H1 (cell line): ENCODE measurements around the gene KDELR1. TPM values are rescaled to one million over a fixed set of nuclear protein-coding genes. Genes with fewer than 3 reads are reported as not detected.

Experiments
- ATF3 ChIP-seq: IDR thresholded peaks from 2 replicates; pipeline ENCODE4 v1.6.1; 2011; ENCODE audit warnings: low read depth, mild to moderate bottlenecking, low read length; ENCODE audit not compliant: insufficient read depth
- CHD2 ChIP-seq: IDR thresholded peaks from 2 replicates; pipeline ENCODE4 v1.6.1; 2012; ENCODE audit warnings: low read length, improper control_type of control experiment
- CTBP2 ChIP-seq: IDR thresholded peaks from 2 replicates; pipeline ENCODE4 v1.7.0; 2011; ENCODE audit warnings: borderline replicate concordance, mild to moderate bottlenecking, moderate library complexity, mixed read lengths, low read length; ENCODE audit not compliant: insufficient read depth, insufficient read length
- CTCF ChIP-seq, 3 experiments: IDR thresholded peaks; 1 replicate in 2 of 3; 2 replicates in 1 of 3; pipeline versions ENCODE4 v1.5.1 to v1.6.1; 2011; ENCODE audit warnings: low read length in 3 of 3, mild to moderate bottlenecking in 3 of 3, inconsistent platforms in 2 of 3, low read depth in 1 of 3, moderate library complexity in 1 of 3; ENCODE audit not compliant: insufficient read depth in 1 of 3; ENCODE audit errors: control extremely low read depth in 1 of 3
- E2F6 ChIP-seq: IDR thresholded peaks from 2 replicates; pipeline ENCODE4 v1.6.1; 2012; ENCODE audit warnings: inconsistent platforms
- EZH2 ChIP-seq: fragments of 200-600 bp; sonication (generic); IDR thresholded peaks from 2 replicates; pipeline ENCODE4 v1.7.1; 2012; ENCODE audit warnings: low read depth, mild to moderate bottlenecking, moderate library complexity, low read length, inconsistent platforms; ENCODE audit not compliant: severe bottlenecking
- KDM1A ChIP-seq: fragments of 200-600, 300-600 bp; sonication (generic); IDR thresholded peaks from 2 replicates; pipeline ENCODE4 v1.7.1; 2016; ENCODE audit warnings: mild to moderate bottlenecking, low read length, borderline replicate concordance
- KDM4A ChIP-seq: IDR thresholded peaks from one replicate; pipeline ENCODE4 v1.7.1; 2012; ENCODE audit warnings: low read depth, mild to moderate bottlenecking, moderate library complexity, low read length, inconsistent platforms; ENCODE audit not compliant: severe bottlenecking
- MAFK ChIP-seq: IDR thresholded peaks from 2 replicates; pipeline ENCODE4 v1.6.1; 2012; ENCODE audit warnings: low read depth, mild to moderate bottlenecking, improper control_type of control experiment, low read length
- MAX ChIP-seq: IDR thresholded peaks from 2 replicates; pipeline ENCODE4 v1.6.1; 2012; ENCODE audit warnings: inconsistent platforms
- POLR2AphosphoS5 ChIP-seq: IDR thresholded peaks from 2 replicates; pipeline ENCODE4 v1.6.1; 2011; ENCODE audit warnings: low read depth, low read length
- RBBP5 ChIP-seq: IDR thresholded peaks from 2 replicates; pipeline ENCODE4 v1.7.1; 2012; ENCODE audit warnings: low read depth, mild to moderate bottlenecking, inconsistent platforms, low read length, moderate library complexity, borderline replicate concordance
- SUZ12 ChIP-seq: fragments of 200-600 bp; sonication (generic); IDR thresholded peaks from 2 replicates; pipeline ENCODE4 v1.6.1; 2012; ENCODE audit warnings: mild to moderate bottlenecking, inconsistent platforms, low read length, moderate library complexity, mixed read lengths
- YY1 ChIP-seq: IDR thresholded peaks from 2 replicates; pipeline ENCODE4 v1.6.1; 2011; ENCODE audit warnings: low read depth, mild to moderate bottlenecking, low read length
- polyA plus RNA-seq, 7 experiments: library from polyadenylated mRNA; depleted of rRNA in 3 of 7; stranded (reverse) in 5 of 7; unstranded in 2 of 7; fragments of >200 nt in 5 of 7; fragments of 200-250 nt in 2 of 7; gene quantifications; 1 replicate in 5 of 7; 2 replicates in 1 of 7; 4 replicates in 1 of 7; pipeline versions ENCODE4 v1.2.1 to v1.2.3, GENCODE V29; 2011 to 2013; ENCODE audit warnings: missing spikeins in 2 of 7, mixed read lengths in 2 of 7
- total RNA-seq: library from RNA; stranded (reverse); fragmentation: NEBNext Ultra II Directional; extraction: Animal tissue kit (Norgen Biotek cat#: 25700); gene quantifications from 2 replicates; pipeline ENCODE4 v1.2.1, GENCODE V29; 2021

KDELR1 gene
- total and polyA plus RNA-seq, 2 of the 8 experiments (the other 6 are each of a cell fraction or from before 2014, with no cell fraction given) = 225 to 231 TPM

- TF ChIP-seq CTCF (IDR thresholded peaks at IDR 0.05; ENCODE audit: control extremely low read depth in 1 of 3, insufficient read depth in 1 of 3, low read depth in 1 of 3, low read length in 3 of 3) (no peak), KDM1A (no peak), YY1 (no peak), KDM4A (no peak), POLR2AphosphoS5 (no peak; the same call in 1 of the 2 replicates), E2F6 (no peak), CHD2 (no peak), ATF3 (no peak), SUZ12 (no peak), MAFK (no peak), EZH2 (no peak), CTBP2 (no peak), MAX (0 out of 2 replicates have a peak, but pooled peaks have one; percentile 13), RBBP5 (no peak)
Observed at GRCh38 chr19:48401287-48401686, 9.9 kb upstream of the KDELR1 start (continued).
